Measurements from ENCODE around the gene DCST1. TPM values are rescaled to one million over a fixed set of nuclear protein-coding genes. Genes with fewer than 3 reads are reported as not detected.

The DCST1 gene
- total RNA-seq, 1 experiment from 2014 or later = not detected

DNA sequence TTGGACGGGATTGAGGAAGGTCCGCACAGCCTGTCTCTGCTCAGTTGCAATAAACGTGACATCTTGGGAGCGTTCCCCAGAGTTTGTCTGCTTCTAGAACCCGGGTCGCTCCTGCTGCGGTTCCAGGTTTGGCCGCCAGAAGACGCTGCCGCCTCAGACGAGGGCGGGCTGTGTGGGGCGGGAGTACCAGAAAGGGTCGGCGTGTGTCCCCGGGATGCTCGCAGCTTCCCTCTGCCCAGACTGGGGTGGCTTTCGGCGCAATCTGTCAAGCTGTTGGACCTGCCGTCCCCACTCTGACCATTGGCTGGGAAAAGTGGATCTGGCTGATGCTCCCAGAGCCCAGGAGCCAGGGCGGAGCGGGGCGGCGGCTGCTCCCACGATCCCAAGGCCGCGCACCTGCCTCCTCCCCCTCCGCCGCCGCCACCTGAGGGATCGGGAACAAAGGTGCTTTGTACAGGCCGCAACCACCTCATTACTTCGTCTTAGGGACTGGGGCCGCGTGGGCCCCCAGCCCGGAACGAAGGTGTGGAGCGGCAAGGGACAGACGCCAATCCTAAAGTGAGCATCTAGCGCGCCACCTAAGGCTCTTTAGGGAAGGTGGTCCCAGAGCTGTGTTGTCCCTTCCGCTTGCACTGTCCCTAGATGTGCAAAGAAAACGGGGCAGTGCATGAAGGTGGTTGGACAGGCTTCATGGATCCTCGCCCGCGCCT lies 29.2 kb downstream of the DCST1 start:
- no peak overlapping the region for H3K9ac ChIP-seq (ENCODE audit: low read length)

DNA sequence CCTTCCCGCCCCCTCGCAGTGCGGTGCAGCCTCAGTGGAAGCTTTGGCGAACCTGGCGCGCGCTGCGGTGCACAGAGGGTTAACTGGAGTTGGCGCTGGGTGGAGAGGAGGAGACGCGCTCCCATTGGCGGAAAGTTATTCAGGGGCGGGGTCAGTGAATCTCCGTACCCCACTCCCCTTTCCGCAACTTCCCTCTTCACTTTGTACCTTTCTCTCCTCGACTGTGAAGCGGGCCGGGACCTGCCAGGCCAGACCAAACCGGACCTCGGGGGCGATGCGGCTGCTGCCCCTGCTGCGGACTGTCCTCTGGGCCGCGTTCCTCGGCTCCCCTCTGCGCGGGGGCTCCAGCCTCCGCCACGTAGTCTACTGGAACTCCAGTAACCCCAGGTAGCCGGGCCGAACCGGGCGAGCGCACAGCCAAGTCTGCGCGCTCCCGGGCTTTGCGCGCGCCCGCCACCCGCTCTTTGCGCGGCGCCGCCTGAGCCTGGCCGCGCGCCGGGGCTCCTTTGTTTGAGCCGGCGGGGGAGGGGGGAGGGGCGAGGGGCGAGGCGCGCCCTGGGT lies 30.0 kb downstream of the DCST1 start, which contains the start of gene EFNA4:
TSS of gene EFNA4 (plus strand) at position 191 of the 561 bp plus-strand sequence. CDS start at position 275, 84 bp downstream.
- POLR2A ChIA-PET (ENCODE audit: unreplicated experiment) = interaction anchor here (1.0 kb wide), 1 partner anchor 90 kb away, joined by 4 read pairs; no protein-coding TSS in a partner anchor
- H3K36me3 ChIP-seq (ENCODE audit: low read depth, low read length) = peaks cover 14% of the 10 kb centered on the region

More for the DNA sequence above, 29.2 kb downstream of the DCST1 start:
- DNase-seq (peak; percentile 48), ATAC-seq (peak; percentile 29)
- Histone ChIP-seq H4K20me1 (ENCODE audit: low read length) (no peaks in the 10 kb centered on the region), H2AFZ (ENCODE audit: low read length) (peak overlapping the region; percentile 83; the same call in 1 of the 2 replicates), H3K4me1 (ENCODE audit: insufficient read depth, low read length) (peaks cover 21% of the 10 kb centered on the region), H3F3A (ENCODE audit: low read length, unreplicated experiment) (no peaks in the 10 kb centered on the region), H3K9me3 (ENCODE audit: low read length) (no peaks in the 10 kb centered on the region), H3K27ac (ENCODE audit: low read length) (no peak overlapping the region), H3K9me2 (replicated peaks; ENCODE audit: low read length) (no peaks in the 10 kb centered on the region), H3K27me3 (ENCODE audit: low read length) (no peaks in the 10 kb centered on the region), H3K4me3 (ENCODE audit: low read length) (peak overlapping the region; percentile 76), H3K36me3 (ENCODE audit: low read depth, low read length) (peaks cover 21% of the 10 kb centered on the region), H3K4me2 (ENCODE audit: low read length) (peak overlapping the region; percentile 82), H3K79me2 (ENCODE audit: low read length) (peaks cover 14% of the 10 kb centered on the region)
- TF ChIP-seq, protein P1, sequence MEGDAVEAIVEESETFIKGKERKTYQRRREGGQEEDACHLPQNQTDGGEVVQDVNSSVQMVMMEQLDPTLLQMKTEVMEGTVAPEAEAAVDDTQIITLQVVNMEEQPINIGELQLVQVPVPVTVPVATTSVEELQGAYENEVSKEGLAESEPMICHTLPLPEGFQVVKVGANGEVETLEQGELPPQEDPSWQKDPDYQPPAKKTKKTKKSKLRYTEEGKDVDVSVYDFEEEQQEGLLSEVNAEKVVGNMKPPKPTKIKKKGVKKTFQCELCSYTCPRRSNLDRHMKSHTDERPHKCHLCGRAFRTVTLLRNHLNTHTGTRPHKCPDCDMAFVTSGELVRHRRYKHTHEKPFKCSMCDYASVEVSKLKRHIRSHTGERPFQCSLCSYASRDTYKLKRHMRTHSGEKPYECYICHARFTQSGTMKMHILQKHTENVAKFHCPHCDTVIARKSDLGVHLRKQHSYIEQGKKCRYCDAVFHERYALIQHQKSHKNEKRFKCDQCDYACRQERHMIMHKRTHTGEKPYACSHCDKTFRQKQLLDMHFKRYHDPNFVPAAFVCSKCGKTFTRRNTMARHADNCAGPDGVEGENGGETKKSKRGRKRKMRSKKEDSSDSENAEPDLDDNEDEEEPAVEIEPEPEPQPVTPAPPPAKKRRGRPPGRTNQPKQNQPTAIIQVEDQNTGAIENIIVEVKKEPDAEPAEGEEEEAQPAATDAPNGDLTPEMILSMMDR (conservative IDR thresholded peaks at IDR 0.05; ENCODE audit: low read depth, low read length) = peak; percentile 54
- TF ChIP-seq EZH2 (IDR thresholded peaks at IDR 0.05; ENCODE audit: low read length, unreplicated experiment) = no peak
- BruUV-seq (replicated peaks) = no TSS peak
- POLR2A ChIA-PET (ENCODE audit: unreplicated experiment) = no interaction called here
- CTCF ChIA-PET = interaction anchor here (2.3 kb wide), 1 partner anchor 22 kb away, joined by 14 read pairs; no protein-coding TSS in a partner anchor
- intact Hi-C loops (cut with micrococcal nuclease) = loop anchor here (1.0 to 5.0 kb wide), 2 partner anchors 21 to 91 kb away; partner anchors contain the start of genes CKS1B and SHC1

More for the DNA sequence above, 30.0 kb downstream of the DCST1 start, which contains the start of gene EFNA4:
- Histone ChIP-seq H2AFZ (ENCODE audit: low read length) (peak within 1 kb of the TSS; percentile 83), H3F3A (ENCODE audit: low read length, unreplicated experiment) (no peaks in the 10 kb centered on the region), H3K27ac (ENCODE audit: low read length) (0 out of 2 replicates have a peak within 1 kb of the TSS, but pooled peaks have one; percentile 3), H4K20me1 (ENCODE audit: low read length) (no peaks in the 10 kb centered on the region), H3K79me2 (ENCODE audit: low read length) (peaks cover 14% of the 10 kb centered on the region), H3K9me3 (ENCODE audit: low read length) (no peaks in the 10 kb centered on the region), H3K4me2 (ENCODE audit: low read length) (peak within 1 kb of the TSS; percentile 82), H3K9ac (ENCODE audit: low read length) (peak within 1 kb of the TSS; percentile 55), H3K27me3 (ENCODE audit: low read length) (no peaks in the 10 kb centered on the region), H3K9me2 (replicated peaks; ENCODE audit: low read length) (no peaks in the 10 kb centered on the region), H3K4me1 (ENCODE audit: insufficient read depth, low read length) (peaks cover 21% of the 10 kb centered on the region), H3K4me3 (ENCODE audit: low read length) (peak within 1 kb of the TSS; percentile 76)
- ATAC-seq (peak; percentile 76), DNase-seq (peak; percentile 90)
- TF ChIP-seq, protein P1 (conservative IDR thresholded peaks at IDR 0.05; ENCODE audit: low read depth, low read length) = no peak
- no peak for TF ChIP-seq EZH2 (IDR thresholded peaks at IDR 0.05; ENCODE audit: low read length, unreplicated experiment)
- TF ChIP-seq EZH2phosphoT487 (IDR thresholded peaks at IDR 0.05; ENCODE audit: borderline replicate concordance, low read length) = no peak
- intact Hi-C loops (cut with micrococcal nuclease) = loop anchor here (1.0 to 5.0 kb wide), 2 partner anchors 21 to 91 kb away; partner anchors contain the start of genes CKS1B and SHC1
- BruUV-seq (replicated peaks) = TSS peak; percentile 60
- CTCF ChIA-PET = interaction anchor here (2.3 kb wide), 1 partner anchor 21 kb away, joined by 14 read pairs; no protein-coding TSS in a partner anchor
